Colonic mucosa (tissue), 4 donors: ENCODE measurements around the gene MGRN1. TPM values are rescaled to one million over a fixed set of nuclear protein-coding genes. Genes with fewer than 3 reads are reported as not detected.

ENCODE experiments used
- DNase-seq: peaks from one replicate; pipeline ENCODE4 v3.0.0-alpha.2; 2020
- H3K27ac ChIP-seq: fragments of 200-600 bp; one replicate; pipeline ENCODE4 v1.8.0; 2021
- H3K27me3 ChIP-seq: fragments of 200-600 bp; one replicate; pipeline ENCODE4 v1.8.0; 2021
- H3K36me3 ChIP-seq: fragments of 200-600 bp; one replicate; pipeline ENCODE4 v1.8.0; 2021
- H3K4me1 ChIP-seq: fragments of 200-600 bp; one replicate; pipeline ENCODE4 v1.8.0; 2021; ENCODE audit warnings: mild to moderate bottlenecking
- H3K4me3 ChIP-seq: fragments of 200-600 bp; one replicate; pipeline ENCODE4 v1.8.0; 2021
- H3K9ac ChIP-seq, 2 donors: one replicate each; pipeline ENCODE4 v1.7.0; 2013; ENCODE audit warnings: control low read depth in 2 of 2, low read depth in 2 of 2, low read length in 2 of 2
- H3K9me3 ChIP-seq: fragments of 200-600 bp; one replicate; pipeline ENCODE4 v1.8.0; 2021
- intact Hi-C: fragments of 100-400 bp; cut with DNase I; formaldehyde crosslinking; loops from one replicate; pipeline ENCODE4 v1.14.1; 2022
- total RNA-seq, 2 donors: library from RNA; stranded (reverse); fragmentation: NEBNext Ultra II Directional in 1 of 2; extraction: Animal tissue kit (Norgen Biotek cat#: 25700) in 1 of 2; gene quantifications; one replicate each; pipeline ENCODE4 v1.2.1, GENCODE V29; 2021
- TF ChIP-seq, protein P1 (sequence below): fragments of 200-600 bp; IDR thresholded peaks from one replicate; pipeline ENCODE4 v1.8.0; 2022; ENCODE audit warnings: antibody characterized with exemption, mild to moderate bottlenecking
- donor health status: healthy.
- donor health status: DM: no; HTN: no; CAD: no.
- donor health status: DM: no; HTN: no; CAD: no.

MGRN1 gene
- total RNA-seq, 2 donors from 2014 or later = 75.2 to 79.3 TPM

DNA sequence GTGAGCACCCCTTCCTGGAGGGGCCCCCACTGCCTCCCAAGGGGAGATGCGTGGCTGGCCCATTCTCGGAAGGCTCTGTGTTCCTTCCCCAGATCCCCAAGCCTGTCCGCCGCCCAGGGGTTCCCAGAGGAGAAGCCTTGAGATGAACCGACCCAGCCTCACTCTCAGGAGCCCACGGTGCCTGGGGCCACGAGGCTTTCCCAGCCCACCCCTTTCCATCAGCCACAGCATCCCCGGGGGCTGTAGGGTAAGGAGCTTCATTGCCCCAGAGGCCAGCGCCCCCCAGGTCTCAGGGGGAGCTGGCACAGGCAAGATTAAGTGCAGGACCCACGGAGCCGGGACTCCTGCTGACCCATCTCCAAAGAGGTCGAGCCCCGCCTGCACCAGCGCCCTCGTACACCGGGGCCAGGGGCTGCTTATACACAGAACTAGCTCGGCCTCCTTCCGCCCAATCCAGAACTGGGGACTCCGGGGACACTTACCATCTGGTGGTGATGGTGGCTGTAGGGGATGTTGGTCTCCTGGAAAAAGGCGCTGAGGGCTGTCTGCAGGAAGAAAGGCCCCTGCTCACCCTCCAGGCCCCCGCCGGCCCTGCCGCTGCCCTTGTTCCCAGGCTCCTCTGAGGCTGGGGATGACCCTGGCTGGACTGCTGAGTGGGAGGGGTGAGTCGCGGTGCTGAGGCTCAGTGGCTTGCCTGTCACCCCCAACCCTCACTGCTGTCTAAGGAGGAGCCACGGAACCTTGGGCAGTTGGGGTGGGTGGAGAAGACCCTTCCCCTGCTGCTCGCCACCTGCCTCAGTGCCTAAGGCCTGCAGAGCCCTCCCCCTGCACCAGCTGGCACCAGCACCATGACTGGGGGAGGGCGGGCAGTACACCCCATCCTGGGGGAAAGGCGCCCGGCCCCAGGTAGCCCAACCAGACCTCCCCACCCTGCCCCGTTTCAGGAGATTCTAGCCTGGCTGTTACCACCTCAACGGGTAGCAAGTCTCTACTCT is 14.3 kb upstream of the MGRN1 start:
- no peak overlapping the region for H3K4me3 ChIP-seq
- no peak for DNase-seq
- H3K4me1 ChIP-seq = peaks cover 12% of the 10 kb centered on the region
- no peaks in the 10 kb centered on the region for H3K36me3 ChIP-seq
- H3K27me3 ChIP-seq = no peaks in the 10 kb centered on the region
- no peak overlapping the region for H3K9ac ChIP-seq
- no peaks in the 10 kb centered on the region for H3K9me3 ChIP-seq
- TF ChIP-seq, protein P1, sequence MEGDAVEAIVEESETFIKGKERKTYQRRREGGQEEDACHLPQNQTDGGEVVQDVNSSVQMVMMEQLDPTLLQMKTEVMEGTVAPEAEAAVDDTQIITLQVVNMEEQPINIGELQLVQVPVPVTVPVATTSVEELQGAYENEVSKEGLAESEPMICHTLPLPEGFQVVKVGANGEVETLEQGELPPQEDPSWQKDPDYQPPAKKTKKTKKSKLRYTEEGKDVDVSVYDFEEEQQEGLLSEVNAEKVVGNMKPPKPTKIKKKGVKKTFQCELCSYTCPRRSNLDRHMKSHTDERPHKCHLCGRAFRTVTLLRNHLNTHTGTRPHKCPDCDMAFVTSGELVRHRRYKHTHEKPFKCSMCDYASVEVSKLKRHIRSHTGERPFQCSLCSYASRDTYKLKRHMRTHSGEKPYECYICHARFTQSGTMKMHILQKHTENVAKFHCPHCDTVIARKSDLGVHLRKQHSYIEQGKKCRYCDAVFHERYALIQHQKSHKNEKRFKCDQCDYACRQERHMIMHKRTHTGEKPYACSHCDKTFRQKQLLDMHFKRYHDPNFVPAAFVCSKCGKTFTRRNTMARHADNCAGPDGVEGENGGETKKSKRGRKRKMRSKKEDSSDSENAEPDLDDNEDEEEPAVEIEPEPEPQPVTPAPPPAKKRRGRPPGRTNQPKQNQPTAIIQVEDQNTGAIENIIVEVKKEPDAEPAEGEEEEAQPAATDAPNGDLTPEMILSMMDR = no peak
- intact Hi-C loops = no loop called here
- no peak overlapping the region for H3K27ac ChIP-seq

DNA sequence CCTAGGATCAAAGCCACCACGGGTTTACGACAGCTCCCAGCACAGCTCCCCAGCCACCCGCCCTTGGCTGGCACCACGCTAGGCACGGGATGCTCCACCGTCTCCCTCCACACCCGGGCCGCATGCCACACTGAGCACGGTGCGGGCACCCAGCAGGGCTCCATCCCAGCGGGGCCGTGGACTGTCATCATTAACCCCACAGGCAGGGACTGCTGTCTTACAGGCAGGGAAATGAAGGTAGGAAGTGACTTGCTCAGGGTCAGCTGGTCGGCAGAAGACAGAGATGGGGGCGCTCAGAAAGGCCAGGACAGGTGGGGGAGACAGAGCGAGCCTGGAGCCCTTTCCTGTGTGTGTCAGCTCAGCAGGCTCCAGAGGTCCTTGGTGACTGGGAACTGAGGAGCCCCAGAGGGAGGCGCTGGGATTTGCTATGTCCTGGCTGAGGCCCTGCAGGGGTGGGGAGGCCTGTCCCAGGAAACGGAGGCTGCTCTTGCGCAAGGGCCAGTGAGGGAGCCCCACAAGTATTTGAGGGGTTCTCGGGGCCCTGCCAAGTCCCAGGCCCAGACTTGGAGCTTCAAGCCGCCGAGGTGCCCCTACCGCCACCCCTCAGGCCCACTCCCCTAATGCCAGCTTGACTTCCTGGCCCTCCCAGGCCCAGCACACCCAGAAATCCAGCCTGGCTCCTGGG is 13.1 kb upstream of the MGRN1 start:
- no peak for DNase-seq
- Histone ChIP-seq H3K9me3 (no peaks in the 10 kb centered on the region), H3K27ac (no peak overlapping the region), H3K27me3 (no peaks in the 10 kb centered on the region), H3K4me3 (no peak overlapping the region), H3K36me3 (no peaks in the 10 kb centered on the region), H3K4me1 (peaks cover 16% of the 10 kb centered on the region), H3K9ac (no peak overlapping the region)
- TF ChIP-seq, protein P1 = no peak
- intact Hi-C loops = no loop called here

DNA sequence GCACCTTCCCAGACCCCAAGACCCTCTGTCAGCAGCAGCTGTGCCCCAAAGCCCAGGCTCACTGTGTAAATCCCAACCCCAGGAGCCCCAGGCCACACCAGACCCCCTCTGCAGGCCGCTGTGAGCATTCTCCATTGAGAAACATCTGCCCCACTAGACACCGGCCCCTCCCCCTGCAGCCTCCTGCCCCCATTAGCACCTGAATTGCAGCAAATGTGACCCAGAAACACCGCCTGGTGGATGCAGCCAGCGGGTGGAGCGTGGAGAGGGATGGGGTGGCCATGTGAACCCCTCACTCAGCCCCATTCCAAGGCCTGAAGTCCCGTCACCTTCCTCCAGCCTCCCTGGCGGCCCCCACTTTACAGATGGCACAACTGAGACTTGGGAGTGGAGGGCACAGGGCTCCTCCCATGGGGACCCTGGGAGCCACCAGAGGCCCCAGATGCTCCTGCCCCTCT is 12.1 kb upstream of the MGRN1 start:
- H3K9me3 ChIP-seq = no peaks in the 10 kb centered on the region
- TF ChIP-seq, protein P1 = no peak
- intact Hi-C loops = no loop called here
- H3K4me3 ChIP-seq = no peak overlapping the region
- no peak for DNase-seq
- no peaks in the 10 kb centered on the region for H3K36me3 ChIP-seq
- H3K9ac ChIP-seq = no peak overlapping the region
- no peak overlapping the region for H3K27ac ChIP-seq
- no peaks in the 10 kb centered on the region for H3K27me3 ChIP-seq
- H3K4me1 ChIP-seq = peaks cover 16% of the 10 kb centered on the region

DNA sequence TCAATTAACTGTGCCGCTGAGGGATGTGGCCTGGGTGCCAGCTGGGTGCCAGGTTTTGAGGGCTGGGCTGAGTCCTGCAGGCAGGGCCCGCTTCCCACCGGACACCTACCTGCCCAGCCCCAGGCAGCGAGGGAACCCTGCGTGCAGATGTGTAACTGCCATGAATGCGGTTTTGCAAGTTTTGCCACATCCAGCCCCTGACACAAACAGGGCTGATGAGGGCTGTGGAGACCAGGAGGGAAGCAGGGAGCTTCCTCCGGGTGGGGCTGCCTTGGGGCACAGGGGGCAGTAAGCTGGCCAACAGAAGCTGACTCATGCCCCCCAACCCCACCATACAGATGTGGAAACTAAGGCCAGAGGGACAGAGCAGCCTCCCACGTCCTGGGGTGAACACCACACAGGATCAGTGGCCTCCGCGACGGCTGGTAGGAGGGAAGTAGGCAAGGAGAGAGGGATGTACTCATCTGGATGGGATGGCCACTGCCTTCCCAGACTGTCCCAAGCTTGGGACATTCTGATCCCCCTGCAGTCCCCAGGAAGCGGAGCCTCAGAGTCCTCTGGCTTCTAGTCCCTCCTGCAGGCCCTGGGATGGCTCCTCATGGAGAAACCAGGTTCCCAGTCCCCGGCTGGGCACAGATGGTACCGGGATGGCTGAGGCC is 11.5 kb upstream of the MGRN1 start:
- Histone ChIP-seq H3K4me3 (peak overlapping the region; percentile 83), H3K27me3 (no peaks in the 10 kb centered on the region), H3K27ac (no peak overlapping the region), H3K9ac (peak overlapping the region; percentile 80 to 92), H3K36me3 (no peaks in the 10 kb centered on the region), H3K4me1 (peaks cover 16% of the 10 kb centered on the region), H3K9me3 (no peaks in the 10 kb centered on the region)
- DNase-seq = no peak
- intact Hi-C loops = no loop called here
- TF ChIP-seq, protein P1 = no peak
